ENCODE results near the gene LINGO4.
A peak's percentile ranks its signal among the peaks of the same experiment; 100 is the strongest.
"Not testable (repeated sequence)": the region's sequence is repeated elsewhere in the genome, so short reads cannot be mapped to it uniquely, and the experiment has no call there.

LINGO4 gene

GRCh38 chr1:151780736-151781135 is 24.5 kb downstream of the LINGO4 start:
- DNase-seq = not testable (repeated sequence)

- no peak for DNase-seq
Observed at GRCh38 chr1:151779852-151780251, 25.4 kb downstream of the LINGO4 start.

- DNase-seq = no peak
Observed at GRCh38 chr1:151777317-151777716, 27.9 kb downstream of the LINGO4 start.

- no peak for DNase-seq
Observed at GRCh38 chr1:151776665-151777062, 28.6 kb downstream of the LINGO4 start.

- DNase-seq = no peak
Observed at GRCh38 chr1:151775894-151776664, 29.1 kb downstream of the LINGO4 start.

- DNase-seq = no peak
Observed at GRCh38 chr1:151774256-151774922, 30.8 kb downstream of the LINGO4 start.

GRCh38 chr1:151773702-151774101 is 31.5 kb downstream of the LINGO4 start:
- no peak for DNase-seq

GRCh38 chr1:151769270-151769669 is 35.9 kb downstream of the LINGO4 start:
- DNase-seq = not testable (repeated sequence)

GRCh38 chr1:151768351-151769066 is 36.7 kb downstream of the LINGO4 start:
- DNase-seq = not testable (repeated sequence)

GRCh38 chr1:151763990-151764389 is 41.2 kb downstream of the LINGO4 start:
- no peak for DNase-seq

- peak; percentile 77 for DNase-seq
Observed at GRCh38 chr1:151762941-151763921, 42.0 kb downstream of the LINGO4 start, which contains the start of gene MRPL9. TSS of gene MRPL9 (minus strand) at chr1:151763496. CDS start at chr1:151763479, 17 bp downstream.

GRCh38 chr1:151760597-151761385 is 44.4 kb downstream of the LINGO4 start:
- DNase-seq = no peak

- DNase-seq = no peak
Observed at GRCh38 chr1:151759241-151759640, 46.0 kb downstream of the LINGO4 start.

- no peak for DNase-seq
Observed at GRCh38 chr1:151756291-151756690, 48.9 kb downstream of the LINGO4 start.
